ENCODE results near the gene CEP68.

- TF ChIP-seq POLR2A (IDR thresholded peaks at IDR 0.05; ENCODE audit: low read depth, low read length) (no peak), POLR2AphosphoS5 (IDR thresholded peaks at IDR 0.05; ENCODE audit: low read depth, low read length) (no peak), TAF1 (IDR thresholded peaks at IDR 0.05; ENCODE audit: borderline replicate concordance, low read depth, low read length) (no peak)
Observed at GRCh38 chr2:65107530-65107929, 51.3 kb downstream of the CEP68 start.
